C4-2B (cell line): Measurements from ENCODE around the gene FAP.

Experiments used
- H3K27ac ChIP-seq: fragments of 450-650 bp; 2 replicates; pipeline ENCODE4 v1.5.1; 2017
- ZFX ChIP-seq: fragments of 450-650 bp; IDR thresholded peaks from 2 replicates; pipeline ENCODE4 v1.6.1; 2017
- TF ChIP-seq, protein P1 (sequence below): fragments of 450-650 bp; conservative IDR thresholded peaks from 2 replicates; pipeline ENCODE4 v1.5.1; 2017; ENCODE audit warnings: mild to moderate bottlenecking

Gene FAP

DNA sequence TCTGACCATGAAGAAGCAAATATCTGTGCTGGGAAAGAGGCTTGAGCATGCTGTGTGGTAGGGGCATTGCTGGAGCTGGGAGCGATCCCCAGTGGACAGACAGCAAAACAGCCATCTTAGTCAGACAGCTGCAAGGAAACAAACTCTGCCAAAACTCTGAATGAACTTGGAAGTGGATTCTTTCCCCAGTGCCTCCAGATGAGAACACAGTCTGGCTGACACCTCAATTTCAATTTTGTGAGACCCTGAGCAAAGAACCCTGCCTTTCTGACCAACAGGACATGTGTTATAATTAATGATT lies 23.2 kb upstream of the FAP start:
- TF ChIP-seq, protein P1, sequence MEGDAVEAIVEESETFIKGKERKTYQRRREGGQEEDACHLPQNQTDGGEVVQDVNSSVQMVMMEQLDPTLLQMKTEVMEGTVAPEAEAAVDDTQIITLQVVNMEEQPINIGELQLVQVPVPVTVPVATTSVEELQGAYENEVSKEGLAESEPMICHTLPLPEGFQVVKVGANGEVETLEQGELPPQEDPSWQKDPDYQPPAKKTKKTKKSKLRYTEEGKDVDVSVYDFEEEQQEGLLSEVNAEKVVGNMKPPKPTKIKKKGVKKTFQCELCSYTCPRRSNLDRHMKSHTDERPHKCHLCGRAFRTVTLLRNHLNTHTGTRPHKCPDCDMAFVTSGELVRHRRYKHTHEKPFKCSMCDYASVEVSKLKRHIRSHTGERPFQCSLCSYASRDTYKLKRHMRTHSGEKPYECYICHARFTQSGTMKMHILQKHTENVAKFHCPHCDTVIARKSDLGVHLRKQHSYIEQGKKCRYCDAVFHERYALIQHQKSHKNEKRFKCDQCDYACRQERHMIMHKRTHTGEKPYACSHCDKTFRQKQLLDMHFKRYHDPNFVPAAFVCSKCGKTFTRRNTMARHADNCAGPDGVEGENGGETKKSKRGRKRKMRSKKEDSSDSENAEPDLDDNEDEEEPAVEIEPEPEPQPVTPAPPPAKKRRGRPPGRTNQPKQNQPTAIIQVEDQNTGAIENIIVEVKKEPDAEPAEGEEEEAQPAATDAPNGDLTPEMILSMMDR = no peak
- no peak overlapping the region for H3K27ac ChIP-seq

DNA sequence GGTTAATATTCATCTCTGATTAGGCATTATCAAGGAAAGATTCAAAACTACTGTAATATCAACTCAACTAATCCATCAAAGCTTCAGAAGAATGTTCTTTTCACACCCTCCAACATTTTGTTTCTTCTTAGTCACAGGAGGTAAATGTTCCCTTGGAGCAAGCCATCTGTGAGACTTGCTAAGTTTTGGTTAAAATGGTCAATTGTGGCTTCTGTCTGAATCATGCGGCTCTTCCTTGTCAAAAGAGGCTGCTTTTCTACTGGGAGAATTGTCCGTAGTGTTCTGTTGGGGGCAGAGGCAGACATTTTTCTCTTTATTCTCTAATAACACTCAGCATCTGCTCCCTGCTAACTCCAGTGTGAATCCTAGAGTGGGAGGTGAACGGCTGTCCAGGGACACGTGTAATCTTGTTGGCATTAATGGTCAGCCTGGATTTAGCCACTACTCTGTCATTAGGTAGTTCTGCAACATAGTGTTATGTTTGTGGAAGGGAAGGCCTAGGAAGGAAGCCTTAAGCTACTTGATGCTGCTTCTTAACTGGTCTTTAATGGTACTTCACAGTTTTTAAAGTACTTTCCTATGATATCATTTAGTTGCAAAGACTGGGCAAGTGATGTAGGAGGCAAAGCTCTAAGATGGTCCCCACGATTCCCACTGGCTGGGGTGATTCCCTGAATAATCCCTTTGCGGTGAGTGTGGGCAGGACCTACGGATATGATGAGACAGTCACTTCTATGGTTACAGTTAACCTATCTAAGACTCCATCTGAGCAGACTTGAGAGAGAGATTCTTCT lies 22.6 kb upstream of the FAP start:
- no peak overlapping the region for H3K27ac ChIP-seq
- TF ChIP-seq, protein P1 = no peak
- no peak for TF ChIP-seq ZFX

DNA sequence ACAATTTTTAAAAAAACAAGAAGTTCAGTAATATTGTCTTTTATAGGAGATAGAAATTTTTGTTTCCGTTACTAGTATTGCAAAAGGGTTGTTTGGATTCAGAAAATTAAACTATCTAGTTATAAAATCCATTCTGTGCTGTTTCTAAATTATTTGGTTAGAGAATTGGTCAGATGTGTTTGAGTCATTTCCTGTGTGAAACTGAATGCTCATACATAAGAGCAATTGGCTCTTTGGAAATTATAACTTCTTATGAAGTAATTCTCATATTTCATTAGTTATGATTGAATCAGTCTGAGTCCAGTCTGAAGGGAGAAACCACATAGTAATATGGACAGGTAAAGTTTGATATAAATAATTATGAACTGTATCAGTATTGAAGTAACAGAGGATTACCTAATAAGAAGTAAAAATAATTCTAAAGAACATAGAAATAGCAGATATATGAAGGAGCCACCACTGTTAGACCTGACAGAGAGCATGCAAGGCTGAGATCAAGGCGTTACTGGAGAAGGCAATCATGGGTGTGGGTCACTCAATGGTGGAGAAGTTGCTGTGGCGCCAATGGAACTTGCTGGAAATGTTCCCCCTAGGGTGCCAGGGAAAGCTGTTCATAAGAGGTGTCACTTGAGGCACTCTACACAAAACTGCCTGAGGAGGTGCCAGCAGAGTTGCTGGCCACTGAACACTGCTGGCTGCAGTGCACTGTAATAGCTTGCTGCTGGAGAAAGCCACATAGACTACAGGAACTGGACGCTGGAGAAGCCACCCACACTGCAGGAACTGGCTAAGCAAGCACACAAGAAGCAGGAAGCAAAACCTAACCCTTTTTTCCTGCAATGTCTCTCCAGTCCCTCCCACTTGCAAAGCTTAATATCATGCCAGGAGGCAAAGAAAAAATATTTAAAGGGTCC lies 18.0 kb upstream of the FAP start:
- TF ChIP-seq, protein P1 = no peak
- no peak for TF ChIP-seq ZFX

DNA sequence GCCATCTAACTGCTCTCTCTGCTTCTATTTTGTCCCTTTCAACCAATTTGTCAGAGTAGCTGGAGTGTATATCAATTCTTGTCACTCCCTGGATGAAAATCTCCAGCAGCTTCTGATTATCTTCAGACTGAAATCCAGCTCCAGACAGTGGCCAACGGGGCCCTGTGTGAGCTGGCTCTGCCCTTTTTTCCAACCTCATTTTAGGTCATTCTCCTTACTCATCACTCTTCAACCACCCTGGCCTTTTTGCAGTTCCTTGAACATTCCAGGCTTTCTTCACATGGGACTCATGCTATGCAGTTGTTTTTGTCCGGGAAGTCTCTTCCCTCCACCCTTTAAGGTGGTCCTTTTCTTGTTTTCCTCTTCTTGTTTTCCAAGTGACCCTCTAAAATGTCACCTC lies 15.4 kb upstream of the FAP start:
- no peak overlapping the region for H3K27ac ChIP-seq
- no peak for TF ChIP-seq ZFX

More for the DNA sequence above, 18.0 kb upstream of the FAP start:
- H3K27ac ChIP-seq = peak overlapping the region; percentile 48; the same call in 1 of the 2 replicates

DNA sequence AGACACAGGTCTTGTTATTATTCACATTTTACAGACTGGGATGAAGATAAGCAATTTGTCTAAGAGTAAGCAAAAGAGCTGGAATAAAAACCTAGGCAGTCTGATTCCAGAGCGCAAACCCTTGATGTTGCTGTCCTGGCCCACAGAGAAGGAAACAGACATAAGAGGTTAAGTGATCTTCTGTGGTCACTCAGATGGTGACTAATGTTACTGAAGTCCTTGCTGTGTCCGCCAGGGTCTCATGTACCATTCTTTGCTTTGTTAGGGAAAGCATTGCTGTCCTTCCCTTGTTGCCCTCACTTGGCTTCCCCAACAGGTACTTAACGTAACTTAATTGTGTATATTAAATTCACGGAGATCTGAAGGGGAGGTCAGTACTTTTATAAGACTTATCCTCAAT lies 14.9 kb upstream of the FAP start:
- no peak overlapping the region for H3K27ac ChIP-seq
- TF ChIP-seq ZFX = no peak

DNA sequence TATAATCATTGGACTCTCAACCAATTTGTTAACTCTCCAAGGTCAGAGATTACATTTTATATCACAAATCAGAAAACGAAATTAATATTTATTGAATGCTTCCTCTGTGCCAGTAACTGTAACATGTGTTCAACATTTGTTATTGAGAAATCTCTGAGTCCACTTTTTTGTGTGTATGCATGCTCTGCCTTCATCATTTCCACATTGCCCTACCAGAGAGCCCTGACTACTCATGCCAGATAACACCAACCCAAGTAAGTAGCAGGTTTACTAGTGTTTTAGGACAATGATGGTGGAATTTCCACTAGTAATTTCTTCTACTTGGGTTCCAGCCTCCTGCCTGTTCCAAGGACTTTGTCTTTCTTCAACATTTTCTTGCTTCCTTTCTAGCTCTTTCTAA lies 14.2 kb upstream of the FAP start:
- TF ChIP-seq, protein P1 = no peak
- TF ChIP-seq ZFX = no peak
- H3K27ac ChIP-seq = no peak overlapping the region

DNA sequence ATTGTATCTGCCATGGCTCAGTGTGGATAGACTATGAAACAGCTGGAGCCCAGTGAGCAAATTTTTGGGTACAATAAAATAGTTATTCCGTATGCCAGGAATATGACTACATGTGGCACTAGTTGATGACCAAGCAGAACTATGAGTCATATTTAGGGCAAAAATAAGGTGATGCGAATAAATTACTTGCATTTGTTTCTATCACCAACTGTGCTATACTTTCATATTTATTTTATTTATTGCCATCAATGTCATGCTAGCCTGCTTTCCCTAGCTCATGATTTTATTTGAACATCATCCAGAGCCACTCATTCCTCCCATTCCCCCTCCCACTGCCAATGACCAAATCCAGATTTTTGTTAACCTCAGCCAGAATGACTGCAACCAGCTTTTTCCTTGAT lies 13.3 kb upstream of the FAP start:
- TF ChIP-seq, protein P1 = no peak
- TF ChIP-seq ZFX = no peak
- H3K27ac ChIP-seq = no peak overlapping the region

DNA sequence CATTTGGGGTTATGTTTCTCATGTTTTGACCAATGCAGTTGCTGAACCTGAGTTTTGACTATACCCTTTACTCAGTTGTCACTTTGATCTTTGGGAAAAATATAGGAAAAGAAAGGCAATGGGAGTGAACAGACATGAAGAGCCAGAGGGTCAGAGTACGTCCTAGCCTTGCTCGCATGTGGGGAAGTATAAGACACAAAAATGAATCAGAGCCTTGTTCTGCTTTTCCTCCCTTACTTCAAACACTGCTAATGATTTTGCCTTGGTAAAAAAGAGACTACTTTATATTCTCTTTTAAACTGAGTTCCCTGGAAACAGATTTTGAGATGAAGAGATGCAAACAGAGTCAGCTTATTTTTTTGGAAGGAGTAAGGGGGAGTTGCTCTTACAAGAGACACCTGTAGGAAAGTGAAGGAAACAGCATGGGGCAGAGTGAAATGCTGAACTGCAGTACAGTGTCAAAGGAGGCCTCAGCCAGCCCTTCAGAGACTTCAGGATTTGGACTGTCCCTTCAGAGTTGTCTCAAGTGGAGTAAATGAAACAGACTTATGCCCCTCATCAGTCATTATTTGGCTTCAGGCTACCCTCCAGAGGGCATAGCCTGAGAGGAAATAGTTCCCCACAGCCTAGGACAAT lies 11.1 kb upstream of the FAP start:
- TF ChIP-seq ZFX = no peak
- H3K27ac ChIP-seq = no peak overlapping the region
